HCT116 (cell line): ENCODE measurements around the gene KCNH2.

ENCODE experiments used
- CBX3 ChIP-seq: IDR thresholded peaks from 2 replicates; pipeline ENCODE4 v1.6.1; 2012; ENCODE audit warnings: low read depth
- EZH2 ChIP-seq: fragments of 200-600 bp; sonication (generic); IDR thresholded peaks from 2 replicates; pipeline ENCODE4 v1.6.1; 2017; ENCODE audit warnings: antibody characterized with exemption, mixed run types
- EZH2phosphoT487 ChIP-seq: fragments of 200-600 bp; IDR thresholded peaks from 2 replicates; pipeline ENCODE4 v1.6.1; 2018; ENCODE audit warnings: antibody characterized with exemption, borderline replicate concordance
- JUND ChIP-seq: IDR thresholded peaks from 2 replicates; pipeline ENCODE4 v1.6.1; 2012
- POLR2A ChIP-seq: IDR thresholded peaks from 2 replicates; pipeline ENCODE4 v1.7.0; 2011; ENCODE audit warnings: borderline replicate concordance; ENCODE audit not compliant: insufficient read depth, insufficient read length; ENCODE audit errors: extremely low read depth
- POLR2AphosphoS5 ChIP-seq: IDR thresholded peaks from 2 replicates; pipeline ENCODE4 v1.6.1; 2011; ENCODE audit warnings: mild to moderate bottlenecking, low read depth, low read length, moderate library complexity
- SIN3A ChIP-seq: IDR thresholded peaks from 2 replicates; pipeline ENCODE4 v1.6.1; 2012; ENCODE audit warnings: low read depth
- TCF7L2 ChIP-seq: IDR thresholded peaks from 2 replicates; pipeline ENCODE4 v1.7.0; 2011; ENCODE audit warnings: borderline replicate concordance, inconsistent platforms; ENCODE audit not compliant: insufficient read depth, insufficient read length; ENCODE audit errors: extremely low read depth
- TF ChIP-seq, protein P1 (sequence below), 3 experiments: fragments of 200-600 bp in 1 of 3; sonication (generic) in 1 of 3; IDR thresholded peaks in 2 of 3; conservative IDR thresholded peaks in 1 of 3; 2 replicates each; pipeline ENCODE4 v1.5.1; 2012 to 2017; ENCODE audit warnings: low read depth in 2 of 3, low read length in 2 of 3, antibody characterized with exemption in 1 of 3, borderline replicate concordance in 1 of 3, control low read depth in 1 of 3, mild to moderate bottlenecking in 1 of 3, mixed read lengths in 1 of 3, mixed run types in 1 of 3, moderate library complexity in 1 of 3; ENCODE audit not compliant: insufficient read depth in 1 of 3
- TF ChIP-seq, protein P2 (sequence below): IDR thresholded peaks from 2 replicates; pipeline ENCODE4 v1.6.1; 2012; ENCODE audit warnings: low read depth

DNA sequence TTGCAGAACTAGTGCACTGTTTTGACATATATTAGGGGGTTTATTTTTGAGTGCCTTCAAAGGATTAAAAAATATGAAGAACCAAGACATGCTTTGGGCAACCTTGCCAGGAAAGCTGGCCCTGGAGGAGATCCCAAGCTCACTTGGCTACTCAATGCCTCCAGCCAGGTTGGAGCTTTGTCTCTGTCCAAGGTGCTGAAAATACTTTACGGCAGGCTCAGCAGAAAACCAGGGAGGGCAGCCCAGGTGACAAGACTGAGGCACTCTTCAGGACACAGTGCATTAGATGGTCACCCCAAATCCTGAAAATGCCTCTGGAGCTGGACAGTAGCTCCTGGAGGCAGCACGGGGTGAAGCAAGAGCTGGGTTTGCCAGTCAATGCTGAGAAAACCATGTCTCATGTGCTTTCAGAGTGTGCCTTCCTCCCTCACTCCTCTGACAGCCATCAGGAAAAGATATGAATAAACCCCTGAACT lies 5.8 kb upstream of the KCNH2 start:
- TF ChIP-seq, protein P1, sequence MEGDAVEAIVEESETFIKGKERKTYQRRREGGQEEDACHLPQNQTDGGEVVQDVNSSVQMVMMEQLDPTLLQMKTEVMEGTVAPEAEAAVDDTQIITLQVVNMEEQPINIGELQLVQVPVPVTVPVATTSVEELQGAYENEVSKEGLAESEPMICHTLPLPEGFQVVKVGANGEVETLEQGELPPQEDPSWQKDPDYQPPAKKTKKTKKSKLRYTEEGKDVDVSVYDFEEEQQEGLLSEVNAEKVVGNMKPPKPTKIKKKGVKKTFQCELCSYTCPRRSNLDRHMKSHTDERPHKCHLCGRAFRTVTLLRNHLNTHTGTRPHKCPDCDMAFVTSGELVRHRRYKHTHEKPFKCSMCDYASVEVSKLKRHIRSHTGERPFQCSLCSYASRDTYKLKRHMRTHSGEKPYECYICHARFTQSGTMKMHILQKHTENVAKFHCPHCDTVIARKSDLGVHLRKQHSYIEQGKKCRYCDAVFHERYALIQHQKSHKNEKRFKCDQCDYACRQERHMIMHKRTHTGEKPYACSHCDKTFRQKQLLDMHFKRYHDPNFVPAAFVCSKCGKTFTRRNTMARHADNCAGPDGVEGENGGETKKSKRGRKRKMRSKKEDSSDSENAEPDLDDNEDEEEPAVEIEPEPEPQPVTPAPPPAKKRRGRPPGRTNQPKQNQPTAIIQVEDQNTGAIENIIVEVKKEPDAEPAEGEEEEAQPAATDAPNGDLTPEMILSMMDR (IDR thresholded peaks at IDR 0.05 in 2 of 3, conservative IDR thresholded peaks at IDR 0.05 in 1 of 3; ENCODE audit: borderline replicate concordance in 1 of 3, insufficient read depth in 1 of 3, low read depth in 2 of 3, low read length in 2 of 3) = no peak
- TF ChIP-seq POLR2A = no peak
- TF ChIP-seq EZH2phosphoT487 = no peak
- TF ChIP-seq TCF7L2 = no peak
- TF ChIP-seq POLR2AphosphoS5 = no peak
- TF ChIP-seq CBX3 = no peak
- no peak for TF ChIP-seq JUND
- TF ChIP-seq, protein P2, sequence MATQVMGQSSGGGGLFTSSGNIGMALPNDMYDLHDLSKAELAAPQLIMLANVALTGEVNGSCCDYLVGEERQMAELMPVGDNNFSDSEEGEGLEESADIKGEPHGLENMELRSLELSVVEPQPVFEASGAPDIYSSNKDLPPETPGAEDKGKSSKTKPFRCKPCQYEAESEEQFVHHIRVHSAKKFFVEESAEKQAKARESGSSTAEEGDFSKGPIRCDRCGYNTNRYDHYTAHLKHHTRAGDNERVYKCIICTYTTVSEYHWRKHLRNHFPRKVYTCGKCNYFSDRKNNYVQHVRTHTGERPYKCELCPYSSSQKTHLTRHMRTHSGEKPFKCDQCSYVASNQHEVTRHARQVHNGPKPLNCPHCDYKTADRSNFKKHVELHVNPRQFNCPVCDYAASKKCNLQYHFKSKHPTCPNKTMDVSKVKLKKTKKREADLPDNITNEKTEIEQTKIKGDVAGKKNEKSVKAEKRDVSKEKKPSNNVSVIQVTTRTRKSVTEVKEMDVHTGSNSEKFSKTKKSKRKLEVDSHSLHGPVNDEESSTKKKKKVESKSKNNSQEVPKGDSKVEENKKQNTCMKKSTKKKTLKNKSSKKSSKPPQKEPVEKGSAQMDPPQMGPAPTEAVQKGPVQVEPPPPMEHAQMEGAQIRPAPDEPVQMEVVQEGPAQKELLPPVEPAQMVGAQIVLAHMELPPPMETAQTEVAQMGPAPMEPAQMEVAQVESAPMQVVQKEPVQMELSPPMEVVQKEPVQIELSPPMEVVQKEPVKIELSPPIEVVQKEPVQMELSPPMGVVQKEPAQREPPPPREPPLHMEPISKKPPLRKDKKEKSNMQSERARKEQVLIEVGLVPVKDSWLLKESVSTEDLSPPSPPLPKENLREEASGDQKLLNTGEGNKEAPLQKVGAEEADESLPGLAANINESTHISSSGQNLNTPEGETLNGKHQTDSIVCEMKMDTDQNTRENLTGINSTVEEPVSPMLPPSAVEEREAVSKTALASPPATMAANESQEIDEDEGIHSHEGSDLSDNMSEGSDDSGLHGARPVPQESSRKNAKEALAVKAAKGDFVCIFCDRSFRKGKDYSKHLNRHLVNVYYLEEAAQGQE = no peak
- no peak for TF ChIP-seq SIN3A
- no peak for TF ChIP-seq EZH2
